Hematopoietic multipotent progenitor cell treated with erythropoietin and hydrocortisone succinate and interleukin-3 and kit ligand, for 17 days (in vitro differentiated cells): Measurements from ENCODE around the gene NAGS.
"Not testable (repeated sequence)": the region's sequence is repeated elsewhere in the genome, so short reads cannot be mapped to it uniquely, and the experiment has no call there.

Source experiments
- DNase-seq: peaks from one replicate; pipeline ENCODE4 v3.0.0-alpha.2; 2015; ENCODE audit warnings: low spot score

The NAGS gene

GRCh38 chr17:43983515-43984411 lies 20.7 kb upstream of the NAGS start:
- no peak for DNase-seq

DNA sequence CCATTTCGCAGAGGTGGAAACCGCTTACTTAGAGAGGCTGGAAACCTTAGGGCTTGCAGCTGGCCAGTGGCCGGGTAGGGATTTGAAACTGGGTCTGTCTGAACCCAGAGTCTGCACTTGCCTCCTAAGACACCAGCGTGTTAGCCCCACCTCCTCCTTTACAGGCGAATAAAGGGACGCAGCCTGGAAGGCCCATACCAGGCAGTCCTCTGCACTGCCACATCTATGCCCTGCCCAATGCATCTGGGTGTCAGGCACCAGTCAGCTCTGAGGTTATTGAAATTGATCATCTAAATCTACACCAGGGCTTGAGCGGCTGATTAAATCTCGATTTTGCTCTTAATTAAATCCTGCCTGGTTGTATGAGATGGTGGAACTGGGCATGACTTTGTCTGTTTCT lies 19.9 kb upstream of the NAGS start:
- DNase-seq: no peak

GRCh38 chr17:43986225-43986981 lies 18.0 kb upstream of the NAGS start:
- no peak for DNase-seq

- DNase-seq: no peak
Measured at GRCh38 chr17:43987131-43988021, 17.0 kb upstream of the NAGS start.

DNA sequence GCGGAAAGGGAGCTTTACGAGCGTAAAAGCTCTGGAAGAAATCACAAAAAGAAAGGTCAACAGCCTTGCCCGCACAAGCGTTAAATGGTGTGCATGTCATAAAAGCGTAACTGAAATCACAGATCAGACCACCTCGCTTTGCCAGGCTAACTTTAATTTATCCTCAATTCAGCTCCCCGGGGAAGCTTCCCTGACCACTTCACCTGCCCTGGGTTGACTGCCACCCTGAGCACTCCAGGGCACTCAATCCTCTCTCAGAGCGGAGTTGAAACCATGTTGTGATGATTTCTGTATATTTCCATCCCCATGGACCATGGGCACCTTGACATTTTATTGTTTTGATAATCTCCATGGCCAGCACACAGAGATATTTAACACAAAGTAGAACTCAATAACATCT lies 16.1 kb upstream of the NAGS start:
- no peak for DNase-seq

DNA sequence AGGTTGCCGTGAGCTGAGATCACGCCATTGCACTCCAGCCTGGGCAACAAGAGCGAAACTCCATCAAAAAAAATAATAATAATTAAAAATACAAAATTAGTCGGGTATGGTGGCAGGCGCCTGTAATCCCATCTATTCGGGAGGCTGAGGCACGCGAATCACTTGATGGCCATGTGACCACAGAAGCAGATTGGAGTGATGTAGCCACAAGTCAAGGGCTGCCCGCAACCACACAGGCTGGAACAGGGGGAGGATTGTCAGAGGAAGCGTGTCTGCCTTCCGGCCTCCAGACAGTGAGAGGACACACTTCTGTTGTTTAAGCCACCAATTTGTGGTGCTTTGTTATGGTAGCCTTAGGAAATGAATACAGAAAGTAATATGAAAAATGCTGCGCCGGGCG lies 11.8 kb upstream of the NAGS start:
- DNase-seq: no peak

GRCh38 chr17:43994272-43995149 lies 9.9 kb upstream of the NAGS start:
- peak; percentile 19 for DNase-seq

GRCh38 chr17:43995150-43995471 lies 9.3 kb upstream of the NAGS start:
- no peak for DNase-seq

DNA sequence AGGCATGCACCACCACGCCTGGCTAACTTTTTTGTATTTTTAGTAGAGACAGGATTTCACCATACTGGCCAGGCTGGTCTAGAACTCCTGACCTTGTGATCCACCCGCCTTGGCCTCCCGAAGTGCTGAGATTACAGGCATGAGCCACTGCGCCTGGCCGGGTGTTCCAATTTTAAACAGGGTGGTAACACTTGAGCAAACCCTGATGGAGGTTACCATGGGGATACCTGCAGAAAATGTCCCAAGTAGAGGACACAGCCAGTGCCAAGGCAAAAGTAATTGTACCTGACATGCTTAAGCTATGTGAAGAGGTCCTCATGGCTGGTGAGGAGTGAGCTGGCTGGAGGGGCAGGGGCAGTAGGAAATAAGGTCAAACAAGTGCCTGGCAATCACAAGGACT lies 7.2 kb upstream of the NAGS start:
- not testable (repeated sequence) for DNase-seq

DNA sequence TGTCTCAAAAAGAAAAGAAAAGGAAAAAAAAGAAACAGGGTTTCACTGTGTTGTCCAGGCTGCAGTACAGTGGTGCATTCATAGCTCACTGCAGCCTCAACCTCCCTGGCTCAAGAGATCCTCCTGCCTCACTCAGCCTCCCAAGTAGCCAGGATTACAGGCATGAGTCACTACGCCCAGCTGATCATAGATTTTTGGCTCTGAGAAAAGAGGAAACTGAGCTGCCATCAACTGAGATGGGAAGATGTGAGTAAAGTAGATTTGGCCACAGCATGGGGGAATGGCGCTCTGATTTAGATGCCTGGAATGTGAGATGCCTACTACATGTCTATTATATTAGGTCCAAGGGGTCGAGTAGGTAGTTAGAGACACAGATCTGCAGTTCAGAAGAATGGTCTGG lies 5.9 kb upstream of the NAGS start:
- DNase-seq: no peak

GRCh38 chr17:43999024-43999423 lies 5.4 kb upstream of the NAGS start:
- no peak for DNase-seq

GRCh38 chr17:44000141-44000860 lies 4.1 kb upstream of the NAGS start:
- DNase-seq: peak; percentile 41

DNA sequence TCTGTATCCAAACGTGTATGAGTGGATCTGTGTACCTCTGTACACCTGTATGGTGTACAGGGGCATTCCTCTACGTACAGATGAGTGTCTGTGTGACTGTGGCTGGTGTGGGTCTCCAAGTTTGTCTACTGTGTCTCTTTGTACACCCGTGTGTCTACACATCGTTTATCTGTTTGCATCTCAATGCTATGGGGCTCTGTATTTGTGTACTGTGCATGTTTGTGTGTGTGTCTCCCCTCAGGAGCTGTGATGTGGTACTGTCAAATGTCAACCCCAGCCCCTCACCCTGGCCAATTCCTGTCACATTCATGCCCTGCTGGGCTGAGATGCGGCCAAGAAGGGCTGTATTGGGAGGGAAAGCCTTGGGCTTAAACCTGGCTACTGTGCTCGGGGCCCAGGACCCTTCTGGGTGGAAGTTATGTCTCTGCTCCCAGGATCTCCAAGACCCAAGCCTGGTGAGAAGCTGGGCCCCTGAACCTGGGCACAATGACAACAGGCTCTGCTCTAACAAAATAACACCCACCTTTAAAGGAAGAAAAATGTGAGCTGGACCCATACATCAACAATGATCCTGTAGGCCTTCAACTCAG lies 3.5 kb upstream of the NAGS start:
- DNase-seq: no peak

DNA sequence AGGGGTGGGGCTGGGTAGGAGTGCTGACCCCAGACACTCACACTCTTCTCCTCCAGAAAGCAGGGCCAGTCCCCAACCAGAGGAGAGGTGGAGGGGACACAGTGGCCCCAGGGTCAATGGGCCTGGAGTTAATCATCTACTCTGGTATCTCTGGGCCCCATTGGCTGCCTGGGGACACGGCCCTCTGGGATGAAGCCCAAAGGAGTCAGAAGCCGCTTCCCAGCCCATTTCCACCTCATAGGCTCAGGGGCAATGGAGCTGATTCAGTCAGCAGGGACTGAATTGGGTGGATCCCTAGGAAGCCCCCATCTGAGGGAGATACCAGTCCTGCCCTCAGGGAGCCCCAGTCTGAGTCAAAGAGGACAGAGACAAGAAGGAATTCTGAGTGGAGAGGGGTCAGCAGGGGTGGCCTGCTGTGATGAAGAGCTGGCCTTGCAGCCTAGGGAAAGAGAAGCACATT lies 2.9 kb upstream of the NAGS start:
- DNase-seq: no peak

- DNase-seq: no peak
Measured at GRCh38 chr17:44002141-44002848, 2.1 kb upstream of the NAGS start.

DNA sequence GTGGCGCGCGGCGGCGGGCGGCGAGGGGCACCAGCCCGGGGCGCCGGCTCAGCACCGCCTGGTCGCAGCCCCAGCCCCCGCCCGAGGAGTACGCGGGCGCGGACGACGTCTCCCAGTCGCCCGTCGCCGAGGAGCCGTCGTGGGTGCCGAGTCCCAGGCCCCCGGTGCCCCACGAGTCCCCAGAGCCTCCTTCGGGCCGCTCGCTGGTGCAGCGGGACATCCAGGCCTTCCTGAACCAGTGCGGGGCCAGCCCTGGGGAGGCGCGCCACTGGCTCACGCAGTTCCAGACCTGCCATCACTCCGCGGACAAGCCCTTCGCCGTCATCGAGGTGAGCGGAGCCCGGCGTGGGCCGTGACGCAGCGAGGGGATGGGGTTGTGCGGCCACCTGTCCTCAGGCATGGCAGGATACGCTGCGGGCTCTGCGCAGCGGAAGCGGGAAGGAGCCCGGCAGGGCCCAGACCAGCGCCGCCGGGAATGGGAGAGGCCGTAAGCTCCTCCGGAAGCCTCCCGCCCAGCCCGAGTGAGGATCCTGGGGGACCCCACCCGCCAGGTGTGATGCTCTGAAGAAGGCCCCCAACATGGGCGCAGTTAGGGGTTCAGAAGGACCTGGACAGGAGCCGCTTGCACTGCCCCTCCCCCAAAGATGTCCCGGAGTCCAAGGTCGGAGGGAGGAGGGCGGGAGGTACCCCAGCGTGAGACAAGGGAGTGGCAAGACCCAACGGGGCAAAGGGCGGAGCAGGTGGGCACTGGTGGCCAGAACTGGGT lies 522 bp downstream of the NAGS start:
- no peak for DNase-seq

- DNase-seq: no peak
Measured at GRCh38 chr17:44005527-44006271, 1.3 kb downstream of the NAGS start.

DNA sequence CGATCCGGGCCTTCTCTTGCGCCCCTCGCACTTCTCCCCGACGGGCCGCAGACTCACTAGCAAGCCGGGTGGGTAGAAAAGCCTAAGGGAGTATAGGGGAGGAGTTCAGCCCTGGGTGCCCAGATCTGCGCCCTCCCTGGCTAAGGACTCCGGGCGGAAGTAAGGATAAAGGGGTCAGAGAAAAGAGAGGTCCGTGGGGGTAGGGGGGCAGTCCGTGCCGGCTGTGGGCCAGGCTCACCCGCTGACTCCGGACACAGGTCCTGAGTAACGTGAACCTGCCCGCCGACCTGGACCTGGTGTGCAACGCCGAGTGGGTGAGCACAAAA lies 1.8 kb downstream of the NAGS start:
- no peak for DNase-seq
